Epithelial cell of esophagus (primary cell): Measurements from ENCODE around the gene RBFOX2.

ENCODE experiments used
- DNase-seq: peaks from one replicate; pipeline ENCODE4 v3.0.0; 2010; ENCODE audit warnings: low read depth
- H3K4me3 ChIP-seq: 2 replicates; pipeline ENCODE4 v1.5.1; 2011; ENCODE audit warnings: mild to moderate bottlenecking, low read length, control low read depth
- CTCF ChIP-seq: IDR thresholded peaks from 2 replicates; pipeline ENCODE4 v1.5.1; 2011; ENCODE audit warnings: low read depth, mild to moderate bottlenecking, low read length, control low read depth, inconsistent platforms; ENCODE audit not compliant: insufficient read depth; ENCODE audit errors: missing control alignments

Gene RBFOX2

GRCh38 chr22:35991168-35991567, 37.5 kb downstream of the RBFOX2 start:
- no peak overlapping the region for H3K4me3 ChIP-seq
- no peak for TF ChIP-seq CTCF
- DNase-seq, result no peak

- no peak for TF ChIP-seq CTCF
- H3K4me3 ChIP-seq, result no peak overlapping the region
- no peak for DNase-seq
Measured at GRCh38 chr22:35988030-35988429, 40.6 kb downstream of the RBFOX2 start.

- DNase-seq, result peak; percentile 24
- no peak overlapping the region for H3K4me3 ChIP-seq
- TF ChIP-seq CTCF, result no peak
Measured at GRCh38 chr22:35987487-35987886, 41.1 kb downstream of the RBFOX2 start.

- H3K4me3 ChIP-seq, result no peak overlapping the region
- no peak for DNase-seq
- TF ChIP-seq CTCF, result no peak
Measured at GRCh38 chr22:35986088-35986487, 42.5 kb downstream of the RBFOX2 start.

- no peak overlapping the region for H3K4me3 ChIP-seq
- TF ChIP-seq CTCF, result no peak
- no peak for DNase-seq
Measured at GRCh38 chr22:35985371-35985770, 43.3 kb downstream of the RBFOX2 start.

GRCh38 chr22:35984183-35985175, 44.1 kb downstream of the RBFOX2 start:
- DNase-seq, result no peak
- H3K4me3 ChIP-seq, result no peak overlapping the region
- TF ChIP-seq CTCF, result no peak
